MCF 10A (cell line): ENCODE measurements around the gene PRPF4. TPM values are rescaled to one million over a fixed set of nuclear protein-coding genes. Genes with fewer than 3 reads are reported as not detected.
"Not testable (repeated sequence)": the region's sequence is repeated elsewhere in the genome, so short reads cannot be mapped to it uniquely, and the experiment has no call there.

Experiments
- BruUV-seq: library from RNA; stranded (reverse); fragments of 400-500 nt; replicated peaks from 2 replicates; lab custom pipeline; 2021; lab: Mats Ljungman, UMichigan
- CTCF ChIA-PET: fragments of 300-600 bp; sonication (Branson Sonifier 250); formaldehyde crosslinking; extraction: SDS; loops from one replicate; lab custom pipeline; 2021; ENCODE audit warnings: antibody characterized with exemption, inconsistent platforms; lab: Yijun Ruan, JAX
- POLR2A ChIA-PET: fragments of 300-600, 350-650 bp; sonication (Branson Sonifier 250); formaldehyde crosslinking; extraction: SDS; loops from one replicate; lab custom pipeline; 2020; ENCODE audit warnings: antibody characterized with exemption, inconsistent platforms; lab: Yijun Ruan, JAX
- DNase-seq: peaks from one replicate; pipeline ENCODE4 v3.0.0-alpha.2; 2018; ENCODE audit not compliant: unreplicated experiment
- H3K27ac Mint-ChIP-seq: one replicate; pipeline ENCODE4 v1.8.0; 2022; ENCODE audit warnings: mild to moderate bottlenecking, low read depth, mixed read lengths; ENCODE audit not compliant: unreplicated experiment
- H3K27me3 Mint-ChIP-seq: one replicate; pipeline ENCODE4 v1.8.0; 2022; ENCODE audit warnings: mixed read lengths; ENCODE audit not compliant: insufficient read depth, unreplicated experiment
- H3K36me3 Mint-ChIP-seq: one replicate; pipeline ENCODE4 v1.8.0; 2022; ENCODE audit warnings: mild to moderate bottlenecking, moderate library complexity, mixed read lengths; ENCODE audit not compliant: insufficient read depth, unreplicated experiment
- H3K4me1 Mint-ChIP-seq: one replicate; pipeline ENCODE4 v1.8.0; 2022; ENCODE audit warnings: mixed read lengths; ENCODE audit not compliant: insufficient read depth, unreplicated experiment
- H3K4me3 Mint-ChIP-seq: one replicate; pipeline ENCODE4 v1.8.0; 2022; ENCODE audit warnings: mild to moderate bottlenecking, moderate library complexity, mixed read lengths; ENCODE audit not compliant: unreplicated experiment
- H3K9me3 Mint-ChIP-seq: one replicate; pipeline ENCODE4 v1.8.0; 2022; ENCODE audit warnings: mixed read lengths; ENCODE audit not compliant: unreplicated experiment
- intact Hi-C: fragments of 100-400 bp; cut with micrococcal nuclease; formaldehyde crosslinking; loops from 2 replicates; pipeline ENCODE4 v1.14.1; 2022
- total RNA-seq: library from RNA; stranded (reverse); gene quantifications from 2 replicates; pipeline ENCODE4 v1.2.3, GENCODE V29; 2022
- TF ChIP-seq, protein P1 (sequence below): fragments of 200-600 bp; IDR thresholded peaks from one replicate; pipeline ENCODE4 v1.8.0; 2022; ENCODE audit warnings: antibody characterized with exemption, mild to moderate bottlenecking; ENCODE audit not compliant: unreplicated experiment

The PRPF4 gene
- total RNA-seq, 1 experiment from 2014 or later: 37.3 TPM

DNA sequence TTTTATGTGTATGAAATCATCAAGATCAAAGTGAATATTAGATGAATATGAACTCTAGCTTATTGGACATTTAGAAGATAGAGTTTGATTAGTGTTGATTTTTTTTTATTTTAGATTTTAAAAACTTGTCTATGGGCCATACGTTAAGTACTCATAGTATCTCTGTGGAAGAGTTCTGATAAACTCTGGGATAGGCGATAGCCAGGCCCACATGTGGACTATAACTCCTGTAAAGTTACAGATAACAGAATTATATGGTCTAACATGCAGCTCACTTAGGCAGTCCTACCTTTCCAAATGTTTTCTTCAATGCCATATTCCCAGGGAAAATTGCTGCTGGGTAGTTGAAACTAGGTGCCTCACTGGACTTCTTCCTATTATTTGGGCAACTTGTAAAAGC is 43.8 kb upstream of the PRPF4 start:
- POLR2A ChIA-PET: interaction anchor here (0.8 to 1.2 kb wide), 2 partner anchors 9 to 44 kb away, joined by 3 to 5 read pairs; partner anchors contain the start of genes CDC26 and PRPF4
- TF ChIP-seq, protein P1, sequence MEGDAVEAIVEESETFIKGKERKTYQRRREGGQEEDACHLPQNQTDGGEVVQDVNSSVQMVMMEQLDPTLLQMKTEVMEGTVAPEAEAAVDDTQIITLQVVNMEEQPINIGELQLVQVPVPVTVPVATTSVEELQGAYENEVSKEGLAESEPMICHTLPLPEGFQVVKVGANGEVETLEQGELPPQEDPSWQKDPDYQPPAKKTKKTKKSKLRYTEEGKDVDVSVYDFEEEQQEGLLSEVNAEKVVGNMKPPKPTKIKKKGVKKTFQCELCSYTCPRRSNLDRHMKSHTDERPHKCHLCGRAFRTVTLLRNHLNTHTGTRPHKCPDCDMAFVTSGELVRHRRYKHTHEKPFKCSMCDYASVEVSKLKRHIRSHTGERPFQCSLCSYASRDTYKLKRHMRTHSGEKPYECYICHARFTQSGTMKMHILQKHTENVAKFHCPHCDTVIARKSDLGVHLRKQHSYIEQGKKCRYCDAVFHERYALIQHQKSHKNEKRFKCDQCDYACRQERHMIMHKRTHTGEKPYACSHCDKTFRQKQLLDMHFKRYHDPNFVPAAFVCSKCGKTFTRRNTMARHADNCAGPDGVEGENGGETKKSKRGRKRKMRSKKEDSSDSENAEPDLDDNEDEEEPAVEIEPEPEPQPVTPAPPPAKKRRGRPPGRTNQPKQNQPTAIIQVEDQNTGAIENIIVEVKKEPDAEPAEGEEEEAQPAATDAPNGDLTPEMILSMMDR: no peak
- peaks cover 15% of the 10 kb centered on the region for H3K36me3 Mint-ChIP-seq
- CTCF ChIA-PET: interaction anchor here (0.6 to 1.6 kb wide), 3 partner anchors 9 to 110 kb away, joined by 3 to 5 read pairs (median 3); partner anchors contain the start of genes CDC26 and PRPF4
- no peak for DNase-seq
- no peak overlapping the region for H3K27ac Mint-ChIP-seq
- BruUV-seq: no TSS peak
- H3K27me3 Mint-ChIP-seq: no peaks in the 10 kb centered on the region
- intact Hi-C loops: no loop called here
- no peak overlapping the region for H3K4me3 Mint-ChIP-seq
- no peaks in the 10 kb centered on the region for H3K9me3 Mint-ChIP-seq
- H3K4me1 Mint-ChIP-seq: no peaks in the 10 kb centered on the region

DNA sequence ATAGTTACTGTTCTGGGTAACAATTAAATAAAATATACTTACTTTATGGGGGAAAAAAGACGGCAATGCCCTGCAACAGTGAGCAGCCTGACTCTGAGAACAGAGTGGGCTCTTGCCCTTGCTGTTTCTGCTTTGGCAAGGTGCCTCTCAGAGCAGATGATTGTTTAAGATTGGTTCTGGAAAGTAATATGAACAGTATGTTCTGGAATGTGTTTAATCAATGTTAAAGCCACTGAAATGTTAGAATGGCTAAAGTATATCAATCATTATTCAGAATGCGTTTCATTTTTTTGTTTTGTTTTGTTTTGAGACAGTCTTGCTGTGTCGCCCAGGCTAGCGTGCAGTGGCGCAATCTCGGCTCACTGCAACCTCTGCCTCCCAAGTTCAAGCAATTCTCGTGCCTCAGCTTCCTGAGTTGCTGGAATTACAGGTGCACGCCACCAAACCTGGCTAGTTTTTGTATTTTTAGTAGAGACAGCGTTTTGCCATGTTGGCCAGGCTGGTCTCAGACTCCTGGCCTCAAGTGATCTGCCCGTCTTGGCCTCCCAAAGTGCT is 39.7 kb upstream of the PRPF4 start:
- POLR2A ChIA-PET, DNase-seq, H3K27me3 Mint-ChIP-seq, BruUV-seq, intact Hi-C loops, H3K9me3 Mint-ChIP-seq, H3K36me3 Mint-ChIP-seq, H3K27ac Mint-ChIP-seq, H3K4me1 Mint-ChIP-seq, CTCF ChIA-PET, H3K4me3 Mint-ChIP-seq: not testable (repeated sequence)

DNA sequence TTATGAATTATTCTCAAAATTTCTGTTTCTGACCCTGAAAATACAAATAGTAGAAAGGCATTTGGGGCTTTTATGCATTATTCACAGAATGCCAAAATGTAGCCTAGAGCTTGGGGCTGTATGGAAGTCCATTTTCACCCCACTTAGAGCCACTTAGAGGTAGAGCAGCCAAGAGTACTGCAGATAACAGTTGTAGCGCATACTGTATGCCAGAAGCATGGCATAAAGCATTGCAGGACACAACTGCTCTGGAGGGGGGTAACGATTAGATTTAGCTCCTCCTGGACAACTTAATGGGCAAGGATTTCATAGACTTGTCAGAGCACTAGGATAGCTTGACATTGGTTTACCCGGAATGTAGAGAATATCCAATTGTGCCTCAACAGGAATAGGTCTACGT is 38.4 kb upstream of the PRPF4 start:
- intact Hi-C loops: no loop called here

DNA sequence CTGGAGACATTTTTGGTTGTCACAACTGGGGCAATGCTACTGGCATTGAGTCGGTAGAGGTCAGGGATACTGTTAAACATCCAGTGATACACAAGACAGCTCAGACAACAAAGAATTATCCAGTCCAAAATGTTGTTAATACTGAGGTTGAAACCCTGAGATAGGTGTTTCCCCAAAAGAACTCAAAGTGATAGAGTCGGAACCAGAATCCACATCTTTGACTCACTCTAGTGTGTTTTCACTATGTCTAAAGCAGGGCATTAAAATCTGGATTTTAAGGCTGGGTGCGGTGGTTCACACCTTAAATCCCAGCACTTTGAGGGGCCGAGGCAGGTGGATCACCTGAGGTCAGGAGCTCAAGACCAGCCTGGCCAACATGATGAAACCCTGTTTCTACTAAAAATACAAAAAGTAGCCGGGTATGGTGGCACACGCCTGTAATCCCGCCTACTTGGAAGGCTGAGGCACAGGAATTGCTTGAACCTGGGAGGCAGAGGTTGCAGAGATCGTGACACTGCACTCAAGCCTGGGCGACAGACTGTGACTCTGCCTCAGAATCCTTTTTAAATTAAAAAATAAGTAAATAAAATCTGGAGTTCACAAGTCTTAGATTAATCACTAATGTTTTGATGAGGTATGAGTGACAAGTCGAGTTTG is 37.1 kb upstream of the PRPF4 start:
- DNase-seq: no peak
- CTCF ChIA-PET: interaction anchor here (1.1 kb wide), 1 partner anchor 24 kb away, joined by 4 read pairs; no protein-coding TSS in a partner anchor
- H3K27ac Mint-ChIP-seq: no peak overlapping the region
- POLR2A ChIA-PET: interaction anchor here (0.6 to 3.2 kb wide), 3 partner anchors 17 to 682 kb away, joined by 3 to 22 read pairs (median 5); partner anchors contain the start of genes FKBP15 and SLC31A1
- no peaks in the 10 kb centered on the region for H3K36me3 Mint-ChIP-seq
- no peak overlapping the region for H3K4me3 Mint-ChIP-seq
- BruUV-seq: no TSS peak
- TF ChIP-seq, protein P1: no peak
- no peaks in the 10 kb centered on the region for H3K9me3 Mint-ChIP-seq
- no peaks in the 10 kb centered on the region for H3K27me3 Mint-ChIP-seq
- H3K4me1 Mint-ChIP-seq: peaks cover 6% of the 10 kb centered on the region
- intact Hi-C loops: no loop called here

More for the DNA sequence above, 38.4 kb upstream of the PRPF4 start:
- Mint-ChIP-seq H3K36me3 (peaks cover 1% of the 10 kb centered on the region), H3K4me3 (no peak overlapping the region), H3K9me3 (no peaks in the 10 kb centered on the region), H3K4me1 (peaks cover 6% of the 10 kb centered on the region), H3K27ac (no peak overlapping the region), H3K27me3 (no peaks in the 10 kb centered on the region)
- DNase-seq: no peak
- CTCF ChIA-PET: no interaction called here
- TF ChIP-seq, protein P1: no peak
- POLR2A ChIA-PET: interaction anchor here (0.6 to 1.1 kb wide), 3 partner anchors 14 to 1134 kb away, joined by 3 to 7 read pairs (median 4); partner anchors contain the start of genes FKBP15 and SLC31A1
- no TSS peak for BruUV-seq
